HG03432 (cell line): ENCODE data around the gene ATP8B4.

Experiments
- ATAC-seq: cut with Tn5 transposase; IDR thresholded peaks from one replicate; pipeline ENCODE4 v1.9.1; 2021; ENCODE audit warnings: mild to moderate bottlenecking, moderate library complexity; ENCODE audit not compliant: unreplicated experiment

ATP8B4 gene

GRCh38 chr15:50065279-50065678 lies 53.8 kb downstream of the ATP8B4 start:
- no peak for ATAC-seq

DNA sequence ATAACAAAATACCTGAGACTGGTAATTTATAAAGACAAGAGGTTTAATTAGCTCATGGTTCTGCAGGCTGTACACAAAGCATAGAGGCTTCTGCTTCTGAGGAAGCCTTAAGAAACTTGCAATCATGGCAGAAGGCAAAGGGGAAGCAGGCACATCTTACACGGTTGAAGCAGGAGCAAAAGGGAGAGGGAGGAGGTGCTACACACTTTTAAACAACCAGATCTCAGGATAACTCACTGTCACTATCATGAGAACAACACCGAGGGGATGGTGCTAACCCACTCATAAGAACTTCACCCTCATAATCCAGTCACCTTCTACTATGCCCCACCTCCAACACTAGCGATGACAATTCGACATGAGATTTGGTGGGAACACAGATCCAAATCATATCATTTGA lies 54.4 kb downstream of the ATP8B4 start:
- ATAC-seq, result no peak

GRCh38 chr15:50063226-50063625 lies 55.8 kb downstream of the ATP8B4 start:
- ATAC-seq, result no peak

GRCh38 chr15:50061503-50061902 lies 57.5 kb downstream of the ATP8B4 start:
- ATAC-seq, result no peak

- ATAC-seq, result no peak
Observed at GRCh38 chr15:50059883-50060282, 59.1 kb downstream of the ATP8B4 start.

DNA sequence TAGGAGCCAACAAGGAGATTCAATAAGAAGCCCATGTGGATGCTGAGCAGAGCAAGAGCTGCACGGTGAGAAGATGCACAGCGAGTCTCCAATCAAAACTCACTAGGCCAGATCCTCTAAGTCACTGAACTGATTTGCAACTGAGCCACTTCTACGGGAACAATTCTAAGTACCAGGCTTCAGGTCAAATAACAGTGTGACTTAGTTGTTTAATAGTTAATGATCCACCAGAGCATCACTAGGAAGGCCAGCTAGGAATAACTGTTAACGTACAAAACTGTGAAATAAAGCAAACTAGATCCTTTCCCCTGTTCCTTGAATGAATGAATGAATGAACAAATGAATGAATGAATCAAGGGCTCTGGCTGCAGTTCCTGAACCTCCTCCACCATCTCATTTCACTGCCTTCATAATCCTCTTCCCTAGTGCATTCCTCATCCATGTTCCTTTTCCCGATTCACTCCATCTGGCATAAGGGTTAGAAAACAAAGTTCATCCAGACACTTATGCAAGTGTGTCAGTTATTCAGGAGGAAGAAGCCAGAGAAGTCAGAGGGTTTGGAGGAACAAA lies 59.7 kb downstream of the ATP8B4 start:
- ATAC-seq, result no peak

DNA sequence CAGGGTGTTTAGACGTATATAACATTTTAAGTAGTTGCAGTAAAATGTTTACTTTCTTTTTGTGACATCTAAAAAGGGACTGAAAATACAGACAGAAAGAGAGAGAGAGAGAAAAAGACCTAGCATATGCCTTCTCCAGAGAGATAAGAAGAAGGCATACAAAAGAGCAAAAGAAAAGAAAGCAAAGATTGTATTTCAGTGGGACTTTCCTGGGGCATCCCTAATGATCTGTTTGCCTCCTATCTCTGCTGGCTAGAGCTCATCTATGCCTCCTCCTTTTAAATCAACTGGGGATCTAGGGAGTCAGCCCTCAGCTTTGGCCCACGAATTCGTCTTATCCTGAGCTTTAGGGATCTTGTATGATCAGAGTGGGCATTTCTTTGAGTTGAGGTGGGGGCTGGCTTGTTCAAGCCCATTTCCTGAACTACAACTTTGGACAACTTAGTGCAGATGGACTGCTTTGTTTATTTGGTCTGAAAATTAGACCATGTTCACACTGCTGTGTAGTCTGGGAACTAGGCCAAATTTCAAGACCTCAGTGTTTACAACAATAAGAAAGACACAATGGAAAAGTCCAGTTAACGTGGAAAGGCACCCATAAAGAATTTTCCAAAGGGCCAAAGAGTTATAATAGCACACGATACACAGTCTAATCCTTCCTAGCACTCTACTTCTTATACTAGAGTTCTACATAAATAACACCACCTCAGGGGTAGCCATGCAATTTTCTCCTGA lies 61.0 kb downstream of the ATP8B4 start:
- no peak for ATAC-seq

DNA sequence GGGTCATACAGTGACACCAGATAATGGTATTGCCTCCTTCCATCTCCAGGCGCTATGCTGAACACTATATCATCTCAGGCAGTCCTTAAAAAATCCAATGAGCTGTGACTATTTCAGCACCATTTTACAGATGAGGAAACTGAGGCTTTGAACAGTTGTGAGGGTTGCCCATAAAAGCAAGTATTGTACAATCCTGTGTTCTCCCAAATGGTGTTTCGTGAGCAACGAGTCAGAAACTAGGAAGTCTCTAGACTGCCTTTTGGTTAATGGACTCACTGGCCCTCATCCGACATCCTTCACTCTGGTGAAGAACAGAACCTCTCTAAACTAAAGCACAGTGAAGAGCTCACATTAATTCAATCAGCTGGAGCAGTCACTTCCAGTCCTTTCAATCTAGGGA lies 61.8 kb downstream of the ATP8B4 start:
- no peak for ATAC-seq

DNA sequence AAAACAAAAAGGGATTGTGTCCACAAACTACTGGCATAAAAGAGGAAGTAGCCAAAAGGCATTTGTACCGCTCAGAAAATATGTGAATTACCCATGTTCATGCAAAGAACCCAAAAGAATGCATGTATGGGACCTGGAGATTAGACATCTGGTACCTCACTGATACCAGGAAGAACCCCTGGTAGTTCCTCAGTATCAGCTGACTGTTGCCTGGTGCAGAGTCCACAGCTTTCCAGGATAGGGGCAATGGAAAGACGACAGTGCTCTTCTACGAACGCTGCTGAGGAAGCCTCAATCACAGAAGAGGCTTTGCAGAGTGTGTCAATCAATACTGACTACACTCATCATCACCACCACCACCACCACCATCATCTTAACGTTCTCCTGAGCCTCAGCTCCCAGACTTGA lies 63.3 kb downstream of the ATP8B4 start:
- ATAC-seq, result no peak

- ATAC-seq, result no peak
Observed at GRCh38 chr15:50055332-50055731, 63.7 kb downstream of the ATP8B4 start.

- ATAC-seq, result no peak
Observed at GRCh38 chr15:50053055-50053856, 65.8 kb downstream of the ATP8B4 start.

DNA sequence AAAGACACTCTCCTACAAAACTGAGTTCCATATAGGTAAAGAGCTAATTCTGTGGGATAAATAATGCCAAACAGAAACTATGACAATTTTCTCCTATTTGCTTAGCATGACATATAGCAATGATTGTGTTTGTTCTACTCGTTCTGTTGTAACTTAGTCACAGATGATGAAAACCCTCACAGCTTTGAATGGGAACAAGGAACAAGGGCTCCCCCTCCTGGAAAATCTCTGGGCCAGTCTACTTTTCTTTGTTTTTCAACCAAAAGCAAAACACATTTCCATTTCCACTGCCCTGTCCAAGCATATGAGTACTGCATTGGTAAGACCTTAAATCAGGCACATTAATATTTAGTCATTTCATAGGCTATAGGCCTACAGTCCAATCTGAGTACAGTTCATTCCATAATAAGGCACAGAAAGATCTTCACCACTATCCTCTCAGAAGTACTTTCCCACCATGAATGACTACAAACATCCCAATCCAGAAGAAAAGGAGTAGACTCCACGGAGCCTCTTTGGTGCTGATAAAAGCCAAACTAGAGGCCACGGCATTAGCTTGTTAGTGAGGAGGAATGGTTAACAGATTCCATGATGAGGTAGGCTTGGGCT lies 67.1 kb downstream of the ATP8B4 start:
- no peak for ATAC-seq

DNA sequence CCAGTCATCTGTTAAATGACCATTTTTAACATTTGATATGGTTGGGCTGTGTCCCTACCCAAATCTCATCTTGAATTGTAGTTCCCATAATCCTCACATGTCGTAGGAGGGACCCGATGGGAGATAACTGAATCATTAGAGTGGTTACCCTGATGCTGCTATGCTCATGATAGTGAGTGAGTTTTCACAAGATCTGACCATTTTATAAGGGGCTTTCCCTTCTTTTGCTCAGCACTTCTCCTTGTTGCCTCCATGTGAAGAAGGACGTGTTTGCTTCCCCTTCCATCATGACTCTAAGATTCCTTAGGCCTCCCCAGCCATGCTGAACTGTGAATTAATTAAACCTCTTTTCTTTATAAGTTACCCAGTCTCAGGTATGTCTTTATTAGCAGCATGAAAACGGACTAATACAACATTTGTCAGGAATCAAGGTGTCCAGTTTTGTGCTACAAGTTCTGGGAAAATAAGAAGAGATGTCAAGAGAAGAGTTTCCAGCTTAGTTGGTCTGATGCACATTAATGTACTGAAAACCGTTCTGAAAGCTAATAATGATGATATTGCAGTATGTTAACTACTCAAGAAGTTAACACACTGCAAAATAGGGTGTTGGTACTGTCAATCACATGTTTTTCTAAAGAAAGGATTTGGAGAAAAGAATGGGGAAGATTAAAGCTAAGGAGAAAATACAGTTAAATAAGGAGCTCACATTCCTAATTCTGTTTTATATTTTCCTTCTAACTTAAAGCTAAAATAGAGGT lies 67.9 kb downstream of the ATP8B4 start:
- ATAC-seq, result no peak

DNA sequence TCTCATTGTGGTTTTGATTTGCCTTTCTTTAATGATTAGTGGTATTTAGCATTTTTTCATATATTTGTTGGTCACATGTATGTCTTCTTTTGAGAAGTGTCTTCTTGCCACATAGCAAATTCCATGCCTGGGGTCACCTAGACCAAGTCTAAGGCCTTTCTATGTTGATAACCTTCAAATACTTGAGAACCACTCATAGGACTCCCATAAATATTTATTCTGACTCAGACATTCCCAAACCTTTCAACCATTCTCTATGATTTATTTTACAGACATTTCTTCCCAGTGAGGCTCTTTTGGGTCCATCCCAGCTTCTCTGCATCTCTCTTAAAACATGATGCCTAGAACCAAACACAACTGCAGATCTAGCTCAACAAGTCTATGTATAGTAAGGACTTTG lies 69.2 kb downstream of the ATP8B4 start:
- no peak for ATAC-seq

- no peak for ATAC-seq
Observed at GRCh38 chr15:50046867-50047266, 72.2 kb downstream of the ATP8B4 start.

- ATAC-seq, result peak; percentile 79
Observed at GRCh38 chr15:50046159-50046558, 72.9 kb downstream of the ATP8B4 start.

DNA sequence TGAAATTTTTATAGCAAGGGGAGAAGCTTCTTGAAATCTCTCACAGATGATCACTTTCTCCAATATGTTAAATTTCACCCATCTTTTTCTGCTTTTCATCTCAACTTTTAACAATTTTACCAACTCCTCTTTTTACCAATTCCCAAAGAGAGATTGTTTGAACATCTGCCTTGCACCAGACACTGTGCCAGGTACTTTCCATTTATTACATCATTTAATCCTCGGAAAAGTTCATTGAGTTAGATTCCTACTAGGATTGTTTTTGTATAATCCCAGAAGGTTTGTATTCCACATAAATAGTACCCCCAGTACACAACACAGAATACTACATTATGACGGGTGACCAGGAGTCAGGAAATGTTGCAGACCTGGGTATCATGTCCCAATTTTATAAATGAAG lies 74.1 kb downstream of the ATP8B4 start:
- ATAC-seq, result no peak

DNA sequence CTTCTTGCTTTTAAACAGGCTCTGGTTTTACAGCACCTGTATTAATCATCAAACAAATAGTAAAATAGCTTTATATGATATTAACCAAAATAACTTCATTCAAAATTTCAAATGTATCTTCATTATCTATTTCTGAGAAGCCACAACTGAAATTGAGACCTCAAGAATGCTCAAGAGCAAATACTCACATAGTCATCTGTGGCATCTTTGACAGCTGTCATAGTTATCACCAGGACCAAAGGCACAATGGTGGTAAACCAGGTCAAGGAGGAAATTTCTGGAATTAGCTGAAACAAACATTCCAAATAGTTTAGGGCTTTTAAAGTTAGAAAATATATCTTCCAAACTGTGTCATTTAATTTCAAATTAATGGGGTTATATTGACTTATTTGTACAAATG lies 74.6 kb downstream of the ATP8B4 start:
- no peak for ATAC-seq

GRCh38 chr15:50042775-50043174 lies 76.3 kb downstream of the ATP8B4 start:
- no peak for ATAC-seq

- ATAC-seq, result no peak
Observed at GRCh38 chr15:50030456-50030855, 88.6 kb downstream of the ATP8B4 start.

DNA sequence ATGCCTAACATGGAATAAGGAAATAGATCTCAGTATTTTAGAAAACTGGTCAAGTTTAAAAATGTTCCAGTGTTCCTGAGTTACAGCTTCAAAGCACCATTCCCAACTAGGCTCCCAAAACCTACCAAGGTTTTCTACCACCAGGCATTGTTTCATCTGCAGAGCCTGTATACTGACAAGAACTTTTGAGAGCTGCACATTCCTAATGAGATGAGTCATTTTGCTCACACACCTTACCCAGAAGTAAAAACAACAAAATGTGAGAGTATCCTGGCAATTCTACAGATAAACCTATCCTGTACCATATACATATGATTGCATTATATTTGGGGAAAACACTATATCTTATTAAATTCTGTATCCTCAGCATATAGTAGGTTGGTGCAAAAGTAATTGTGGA lies 90.7 kb downstream of the ATP8B4 start:
- ATAC-seq, result no peak
